ENCODE measurements around the gene SORL1.

- TF ChIP-seq, protein P1, sequence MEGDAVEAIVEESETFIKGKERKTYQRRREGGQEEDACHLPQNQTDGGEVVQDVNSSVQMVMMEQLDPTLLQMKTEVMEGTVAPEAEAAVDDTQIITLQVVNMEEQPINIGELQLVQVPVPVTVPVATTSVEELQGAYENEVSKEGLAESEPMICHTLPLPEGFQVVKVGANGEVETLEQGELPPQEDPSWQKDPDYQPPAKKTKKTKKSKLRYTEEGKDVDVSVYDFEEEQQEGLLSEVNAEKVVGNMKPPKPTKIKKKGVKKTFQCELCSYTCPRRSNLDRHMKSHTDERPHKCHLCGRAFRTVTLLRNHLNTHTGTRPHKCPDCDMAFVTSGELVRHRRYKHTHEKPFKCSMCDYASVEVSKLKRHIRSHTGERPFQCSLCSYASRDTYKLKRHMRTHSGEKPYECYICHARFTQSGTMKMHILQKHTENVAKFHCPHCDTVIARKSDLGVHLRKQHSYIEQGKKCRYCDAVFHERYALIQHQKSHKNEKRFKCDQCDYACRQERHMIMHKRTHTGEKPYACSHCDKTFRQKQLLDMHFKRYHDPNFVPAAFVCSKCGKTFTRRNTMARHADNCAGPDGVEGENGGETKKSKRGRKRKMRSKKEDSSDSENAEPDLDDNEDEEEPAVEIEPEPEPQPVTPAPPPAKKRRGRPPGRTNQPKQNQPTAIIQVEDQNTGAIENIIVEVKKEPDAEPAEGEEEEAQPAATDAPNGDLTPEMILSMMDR (conservative IDR thresholded peaks at IDR 0.05 in 1 of 2, IDR thresholded peaks at IDR 0.05 in 1 of 2; ENCODE audit: extremely low read depth in 1 of 2, insufficient read depth in 1 of 2, low read depth in 1 of 2, low read length in 2 of 2), result no peak
- TF ChIP-seq EZH2 (IDR thresholded peaks at IDR 0.05; ENCODE audit: borderline replicate concordance, low read length), result no peak
These were observed 34.5 kb upstream of the SORL1 start for GRCh38 chr11:121417607-121418006.
